Muscle of arm (tissue), 12 donors: ENCODE data around the gene DLG2. TPM values are rescaled to one million over a fixed set of nuclear protein-coding genes. Genes with fewer than 3 reads are reported as not detected.
"Not testable (repeated sequence)": the region's sequence is repeated elsewhere in the genome, so short reads cannot be mapped to it uniquely, and the experiment has no call there.

Experiments
- DNase-seq: peaks from one replicate; pipeline ENCODE4 v3.0.0-alpha.2; 2013
- polyA plus RNA-seq, 12 donors: library from polyadenylated mRNA; unstranded; fragments of 120-200 nt; gene quantifications; one replicate each; pipeline ENCODE4 v1.2.1, GENCODE V29; 2013; ENCODE audit not compliant: insufficient read length in 12 of 12

DLG2 gene
- polyA plus RNA-seq, 12 donors = 8.3 to 18.2 (median 14.0) TPM; not detected in 1

- no peak for DNase-seq
These were observed 167.8 kb downstream of the DLG2 start for GRCh38 chr11:85459304-85459703.

DNA sequence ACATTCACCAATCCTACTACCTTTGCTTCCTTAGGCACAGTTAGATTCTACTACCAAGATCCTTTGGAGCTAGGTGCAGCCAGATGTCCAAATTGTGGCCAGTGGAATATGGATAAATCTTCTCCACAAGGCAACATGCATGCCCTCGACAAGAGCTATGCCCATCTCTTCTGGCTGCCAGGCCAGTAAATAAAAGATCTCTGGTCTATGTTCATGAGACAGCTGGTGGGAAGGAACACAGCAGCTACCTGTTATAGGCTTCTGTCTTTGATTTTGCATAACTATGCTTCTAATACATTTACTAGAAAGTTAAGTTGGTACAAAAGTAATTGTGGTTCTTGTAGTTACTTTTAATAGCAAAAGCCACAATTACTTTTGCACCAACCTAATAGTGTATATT, 182.7 kb downstream of the DLG2 start:
- DNase-seq = no peak

GRCh38 chr11:85440273-85440672, 186.9 kb downstream of the DLG2 start:
- DNase-seq = no peak

DNA sequence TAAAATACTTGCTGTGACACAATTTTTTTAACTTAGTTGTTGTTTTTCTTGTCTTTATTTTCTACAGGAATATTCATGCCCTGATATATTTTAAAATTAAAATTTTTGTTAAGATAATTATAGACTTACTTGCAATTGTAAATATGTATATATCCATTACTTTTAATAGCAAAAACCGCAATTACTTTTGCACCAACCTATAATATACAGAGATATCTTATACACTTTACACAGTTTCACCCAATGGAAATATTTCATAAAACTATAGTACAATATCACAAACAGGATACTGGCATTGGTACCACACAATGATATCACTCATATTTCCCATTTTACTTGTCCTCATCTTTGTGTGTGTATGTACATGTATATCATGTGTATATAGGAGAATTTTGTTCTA, 188.8 kb downstream of the DLG2 start:
- no peak for DNase-seq

GRCh38 chr11:85431319-85431718, 195.8 kb downstream of the DLG2 start:
- no peak for DNase-seq

DNA sequence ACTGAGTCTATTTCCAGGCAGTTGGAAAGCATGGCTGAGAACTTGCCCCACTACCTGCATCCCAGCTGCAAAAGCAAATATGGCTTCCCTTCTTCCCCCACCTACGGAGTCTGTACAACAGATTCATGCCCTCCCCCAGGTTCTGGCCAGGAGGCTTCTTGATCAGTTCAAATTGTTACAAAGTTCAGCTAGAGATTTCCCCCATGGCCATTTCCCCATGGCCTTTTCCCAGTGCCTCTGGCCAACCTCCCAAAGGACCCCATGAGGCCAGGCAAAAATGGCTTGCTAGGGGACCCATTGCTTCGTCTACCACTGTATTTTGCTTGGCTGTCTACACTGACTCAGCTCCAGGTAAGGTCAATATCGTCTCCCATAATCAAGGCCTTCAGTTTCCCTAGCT, 203.3 kb downstream of the DLG2 start:
- DNase-seq = no peak

- DNase-seq = peak; percentile 6
These were observed 203.8 kb downstream of the DLG2 start for GRCh38 chr11:85423316-85423715.

- no peak for DNase-seq
These were observed 213.0 kb downstream of the DLG2 start for GRCh38 chr11:85414175-85414574.

- no peak for DNase-seq
These were observed 219.5 kb downstream of the DLG2 start for GRCh38 chr11:85407648-85408047.

DNA sequence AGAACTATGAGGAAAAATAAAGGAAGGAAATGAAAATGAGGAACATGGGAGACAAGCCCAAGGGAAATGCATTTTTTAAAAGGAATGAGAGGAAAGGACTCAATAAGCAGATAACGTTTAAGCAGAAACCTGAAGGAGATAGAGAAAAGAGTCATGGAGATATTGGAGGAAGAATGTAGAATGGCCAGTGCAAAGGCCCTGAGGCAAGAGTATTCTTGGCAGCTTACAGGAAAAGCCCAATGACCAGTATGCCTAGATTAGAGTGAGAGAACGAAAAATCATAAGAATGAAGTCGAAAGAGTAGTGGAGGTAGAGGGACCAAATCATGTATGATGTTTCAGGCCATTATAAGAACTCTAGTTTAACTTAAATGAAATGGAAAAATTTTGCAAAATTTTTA, 220.3 kb downstream of the DLG2 start:
- DNase-seq = no peak

GRCh38 chr11:85406316-85406715, 220.8 kb downstream of the DLG2 start:
- DNase-seq = no peak

DNA sequence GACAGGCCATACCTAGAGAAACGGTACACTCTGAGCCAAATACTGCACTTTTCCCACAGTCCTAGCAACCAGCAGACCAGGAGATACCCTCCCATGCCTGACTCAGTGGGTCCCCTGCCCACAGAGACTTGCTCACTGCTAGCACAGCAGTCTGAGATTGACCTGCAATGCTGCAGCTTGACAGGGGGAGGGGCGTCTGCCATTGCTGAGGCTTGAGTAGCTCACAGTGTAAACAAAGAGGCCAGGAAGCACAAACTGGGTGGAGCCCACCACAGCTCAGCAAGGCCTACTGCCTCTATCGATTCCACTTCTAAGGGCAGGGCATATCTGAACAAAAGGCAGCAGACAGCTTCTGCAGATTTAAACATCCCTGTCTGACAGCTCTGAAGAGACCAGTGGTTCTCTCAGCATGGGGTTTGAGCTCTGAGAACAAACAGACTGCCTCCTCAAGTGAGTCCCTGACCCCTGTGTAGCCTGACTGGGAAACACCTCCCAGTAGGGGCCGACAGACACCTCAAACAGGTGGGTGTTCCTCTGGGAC, 231.6 kb downstream of the DLG2 start:
- not testable (repeated sequence) for DNase-seq

GRCh38 chr11:85394283-85394682, 232.9 kb downstream of the DLG2 start:
- DNase-seq = no peak

- no peak for DNase-seq
These were observed 236.0 kb downstream of the DLG2 start for GRCh38 chr11:85391141-85391540.

DNA sequence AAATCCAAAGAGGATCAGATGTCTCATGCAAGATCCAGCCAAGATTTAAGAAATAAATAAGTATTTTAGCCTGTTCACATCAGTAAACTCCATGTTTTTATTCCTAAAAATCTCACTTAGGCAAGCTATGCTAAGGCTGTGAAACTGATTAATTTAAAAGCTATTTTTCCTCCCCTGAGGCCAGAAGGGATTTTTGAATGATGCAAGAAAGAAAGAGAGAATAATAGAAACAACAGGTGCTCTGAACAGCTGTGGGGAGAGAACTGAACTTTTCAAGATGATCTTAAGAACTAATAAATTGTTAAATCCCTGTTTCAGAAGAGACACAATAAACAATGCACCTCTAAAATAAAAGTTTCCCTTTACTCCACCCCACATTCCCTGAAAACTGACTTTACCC, 241.6 kb downstream of the DLG2 start:
- peak; percentile 70 for DNase-seq

- DNase-seq = peak; percentile 18
These were observed 242.0 kb downstream of the DLG2 start for GRCh38 chr11:85385111-85385510.

DNA sequence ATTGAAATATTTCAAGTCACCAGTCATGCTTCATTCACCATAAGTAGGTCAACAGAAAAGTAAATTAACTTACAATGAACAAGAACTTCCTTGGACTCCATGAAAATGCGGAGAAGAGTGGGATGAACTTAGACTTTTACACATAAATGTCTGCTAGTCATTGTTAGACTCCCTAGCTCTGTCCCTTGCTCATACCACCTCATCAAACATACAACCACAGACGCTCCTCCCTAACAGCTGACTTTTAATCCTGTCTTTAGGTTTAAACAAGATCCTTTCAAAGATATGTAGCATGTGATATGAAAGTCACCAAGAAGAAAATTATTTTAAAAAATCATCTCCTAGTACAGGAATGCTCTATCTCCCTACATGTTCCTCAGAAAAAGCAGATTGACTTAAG, 248.1 kb downstream of the DLG2 start:
- DNase-seq = no peak

DNA sequence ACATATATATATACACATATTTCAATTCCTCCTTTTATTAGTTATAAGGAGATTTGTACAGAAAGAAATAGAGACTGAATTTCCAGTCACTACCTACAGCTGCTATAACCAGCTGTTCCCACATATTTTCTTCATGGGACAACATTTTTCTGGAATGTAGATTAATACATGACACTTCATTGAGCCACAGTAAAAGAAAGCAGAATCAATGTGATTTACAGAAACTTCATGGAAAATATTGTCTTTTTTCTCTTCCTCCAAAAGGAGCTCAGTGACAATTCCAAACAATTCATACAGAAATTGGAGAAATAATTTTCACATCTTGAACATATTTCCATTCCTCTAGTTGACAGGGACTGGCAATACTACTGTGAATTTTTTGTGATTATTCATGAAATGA, 249.2 kb downstream of the DLG2 start:
- peak; percentile 24 for DNase-seq

- no peak for DNase-seq
These were observed 267.3 kb downstream of the DLG2 start for GRCh38 chr11:85359859-85360258.

- no peak for DNase-seq
These were observed 271.2 kb downstream of the DLG2 start for GRCh38 chr11:85355921-85356320.

GRCh38 chr11:85349539-85349938, 277.6 kb downstream of the DLG2 start:
- DNase-seq = not testable (repeated sequence)

DNA sequence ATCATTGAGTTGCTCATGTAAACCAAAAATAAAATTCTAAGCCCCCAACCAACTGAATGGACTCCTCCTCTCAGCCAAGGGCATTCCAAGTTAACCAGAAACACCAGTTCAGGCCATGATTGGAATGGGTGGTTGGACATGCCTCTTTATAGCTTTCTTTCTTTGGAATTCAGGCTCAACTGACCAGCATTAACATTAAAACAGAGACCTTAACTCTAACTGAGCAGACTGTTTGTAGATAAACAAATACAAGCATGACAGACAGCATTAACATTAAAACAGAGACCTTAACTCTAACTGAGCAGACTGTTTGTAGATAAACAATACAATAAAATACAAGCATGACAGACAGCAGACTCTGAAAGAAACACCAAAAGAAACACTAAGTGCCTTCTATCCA, 278.2 kb downstream of the DLG2 start:
- DNase-seq = no peak

DNA sequence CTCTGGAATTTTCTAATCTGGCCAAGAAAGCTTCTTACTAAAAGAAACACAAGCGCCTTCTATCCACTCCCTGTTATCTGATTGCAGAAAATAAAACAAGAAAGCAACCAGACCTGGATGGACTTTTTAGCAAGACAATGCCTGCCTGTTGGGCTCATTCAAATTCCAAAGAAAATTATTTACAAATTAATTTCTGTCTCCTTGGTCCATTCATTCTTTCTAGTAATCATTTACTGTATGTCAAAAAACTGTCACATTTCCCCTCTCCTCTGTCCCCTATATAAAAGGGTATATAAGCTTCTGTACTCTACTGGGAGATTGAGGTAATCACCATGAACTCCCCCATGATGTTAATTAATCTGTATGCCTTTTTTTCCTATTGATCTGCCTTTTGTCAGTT, 279.9 kb downstream of the DLG2 start:
- no peak for DNase-seq

DNA sequence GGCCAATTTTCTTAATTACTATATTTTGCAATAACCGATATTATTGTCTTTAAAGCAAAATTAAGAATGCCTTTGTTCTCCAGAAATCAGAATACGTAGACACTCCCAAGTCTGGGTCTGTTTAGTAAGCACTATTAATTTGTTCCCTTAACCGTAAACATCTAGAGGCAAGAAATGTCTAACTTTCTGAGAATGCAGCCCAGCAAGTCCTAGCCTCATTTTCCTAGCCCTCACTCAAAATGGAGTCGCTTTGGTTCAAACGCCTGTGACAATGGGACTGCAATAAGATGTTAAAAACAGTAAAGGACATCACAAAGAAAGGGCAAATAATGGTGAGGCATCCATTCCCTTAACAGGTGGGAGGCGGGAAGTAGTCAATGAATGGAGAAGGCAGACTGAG, 280.7 kb downstream of the DLG2 start:
- no peak for DNase-seq

DNA sequence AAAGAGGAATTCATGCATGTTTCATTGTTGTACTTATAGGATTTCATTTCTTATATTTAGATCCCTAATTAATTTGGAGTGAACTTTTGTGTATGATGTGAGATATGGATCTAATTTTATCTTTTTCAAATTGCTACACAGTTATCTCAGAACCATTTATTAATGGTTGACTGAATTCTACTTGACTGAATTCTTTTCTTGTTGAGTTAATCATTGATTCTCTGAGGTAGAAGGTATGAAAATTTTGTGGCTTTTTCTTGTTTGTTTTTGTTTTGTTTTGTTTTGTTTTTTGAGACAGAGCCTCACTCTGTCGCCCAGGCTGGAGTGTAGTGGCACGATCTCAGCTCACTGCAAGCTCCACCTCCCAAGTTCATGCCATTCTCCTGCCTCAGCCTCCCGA, 286.3 kb downstream of the DLG2 start:
- not testable (repeated sequence) for DNase-seq
